GM21825 (cell line): ENCODE data around the gene TCF12.
"Not testable (repeated sequence)": the region's sequence is repeated elsewhere in the genome, so short reads cannot be mapped to it uniquely, and the experiment has no call there.

Experiments used
- ATAC-seq: cut with Tn5 transposase; IDR thresholded peaks from one replicate; pipeline ENCODE4 v1.9.1; 2021; ENCODE audit warnings: mild to moderate bottlenecking, moderate library complexity; ENCODE audit not compliant: unreplicated experiment

TCF12 gene

GRCh38 chr15:56915888-56916287, 2.6 kb upstream of the TCF12 start:
- ATAC-seq = no peak

- no peak for ATAC-seq
Observed at GRCh38 chr15:56916825-56917477, 1.5 kb upstream of the TCF12 start.

- no peak for ATAC-seq
Observed at GRCh38 chr15:56917652-56918045, 795 bp upstream of the TCF12 start.

GRCh38 chr15:56919031-56919608, 676 bp downstream of the TCF12 start:
- peak; percentile 29 for ATAC-seq

- peak; percentile 5 for ATAC-seq
Observed at GRCh38 chr15:56919609-56920366, 1.3 kb downstream of the TCF12 start.

GRCh38 chr15:56920367-56920627, 1.9 kb downstream of the TCF12 start:
- no peak for ATAC-seq

GRCh38 chr15:56923174-56923591, 4.7 kb downstream of the TCF12 start:
- no peak for ATAC-seq

- no peak for ATAC-seq
Observed at GRCh38 chr15:56927816-56928215, 9.4 kb downstream of the TCF12 start.

- ATAC-seq = no peak
Observed at GRCh38 chr15:56929399-56929798, 11.0 kb downstream of the TCF12 start.

GRCh38 chr15:56929933-56930332, 11.5 kb downstream of the TCF12 start:
- ATAC-seq = no peak

GRCh38 chr15:56930669-56931313, 12.3 kb downstream of the TCF12 start:
- ATAC-seq = no peak

- ATAC-seq = no peak
Observed at GRCh38 chr15:56931639-56932508, 13.4 kb downstream of the TCF12 start.

GRCh38 chr15:56932509-56932868, 14.0 kb downstream of the TCF12 start:
- ATAC-seq = not testable (repeated sequence)

GRCh38 chr15:56933410-56933809, 15.0 kb downstream of the TCF12 start:
- ATAC-seq = no peak

- ATAC-seq = no peak
Observed at GRCh38 chr15:56933811-56934210, 15.4 kb downstream of the TCF12 start.

- no peak for ATAC-seq
Observed at GRCh38 chr15:56934269-56934668, 15.8 kb downstream of the TCF12 start.

GRCh38 chr15:56936929-56937328, 18.5 kb downstream of the TCF12 start:
- no peak for ATAC-seq

- ATAC-seq = no peak
Observed at GRCh38 chr15:56939257-56939656, 20.8 kb downstream of the TCF12 start.

- no peak for ATAC-seq
Observed at GRCh38 chr15:56940388-56940787, 21.9 kb downstream of the TCF12 start.

GRCh38 chr15:56942118-56942517, 23.7 kb downstream of the TCF12 start:
- no peak for ATAC-seq

- no peak for ATAC-seq
Observed at GRCh38 chr15:56943403-56943802, 25.0 kb downstream of the TCF12 start.
